ENCODE results near the gene SINHCAF.
"Not testable (repeated sequence)": the region's sequence is repeated elsewhere in the genome, so short reads cannot be mapped to it uniquely, and the experiment has no call there.

SINHCAF gene

GRCh38 chr12:31242418-31242817, 83.5 kb downstream of the SINHCAF start:
- not testable (repeated sequence) for H2BK15ac ChIP-seq (ENCODE audit: low read depth, poor library complexity, severe bottlenecking); H2BK5ac ChIP-seq (ENCODE audit: low read depth, low read length, poor library complexity, severe bottlenecking); H2AK5ac ChIP-seq (ENCODE audit: low read length, severe bottlenecking); H3K27ac ChIP-seq (ENCODE audit: low read length, poor library complexity, severe bottlenecking); H3K4me1 ChIP-seq (ENCODE audit: control insufficient read depth, insufficient read depth, low read depth, low read length); H3K36me3 ChIP-seq (ENCODE audit: control insufficient read depth in 1 of 2, insufficient read depth in 2 of 2, low read depth in 1 of 2, low read length in 2 of 2); H3K18ac ChIP-seq (ENCODE audit: low read depth in 1 of 2, low read length in 2 of 2); H3K4ac ChIP-seq (ENCODE audit: low read depth in 1 of 2, low read length in 2 of 2); H3K4me3 ChIP-seq (ENCODE audit: insufficient read depth in 1 of 2, low read depth in 1 of 2, low read length in 2 of 2); H3K79me1 ChIP-seq (replicated peaks; ENCODE audit: low read length, poor library complexity, severe bottlenecking); H4K91ac ChIP-seq (ENCODE audit: low read length); H3K9me3 ChIP-seq (ENCODE audit: control insufficient read depth, low read length); H3K23ac ChIP-seq (ENCODE audit: low read length in 2 of 2); H3K14ac ChIP-seq (ENCODE audit: low read length in 2 of 2); H2BK120ac ChIP-seq (ENCODE audit: low read depth, low read length); DNase-seq; H3K4me2 ChIP-seq (ENCODE audit: low read length, poor library complexity, severe bottlenecking); H4K8ac ChIP-seq (ENCODE audit: low read length); H2BK12ac ChIP-seq (ENCODE audit: low read length in 2 of 2); H2AFZ ChIP-seq (ENCODE audit: low read depth, low read length); H3K9ac ChIP-seq (ENCODE audit: low read length)
- H3K27me3 ChIP-seq (ENCODE audit: control insufficient read depth in 1 of 2, insufficient read depth in 1 of 2, low read length in 2 of 2), result peaks cover 12 to 40% of the 10 kb centered on the region in 2 experiments
- 93% methylated on average over 10 of the region's 10 CpGs for WGBS

DNA sequence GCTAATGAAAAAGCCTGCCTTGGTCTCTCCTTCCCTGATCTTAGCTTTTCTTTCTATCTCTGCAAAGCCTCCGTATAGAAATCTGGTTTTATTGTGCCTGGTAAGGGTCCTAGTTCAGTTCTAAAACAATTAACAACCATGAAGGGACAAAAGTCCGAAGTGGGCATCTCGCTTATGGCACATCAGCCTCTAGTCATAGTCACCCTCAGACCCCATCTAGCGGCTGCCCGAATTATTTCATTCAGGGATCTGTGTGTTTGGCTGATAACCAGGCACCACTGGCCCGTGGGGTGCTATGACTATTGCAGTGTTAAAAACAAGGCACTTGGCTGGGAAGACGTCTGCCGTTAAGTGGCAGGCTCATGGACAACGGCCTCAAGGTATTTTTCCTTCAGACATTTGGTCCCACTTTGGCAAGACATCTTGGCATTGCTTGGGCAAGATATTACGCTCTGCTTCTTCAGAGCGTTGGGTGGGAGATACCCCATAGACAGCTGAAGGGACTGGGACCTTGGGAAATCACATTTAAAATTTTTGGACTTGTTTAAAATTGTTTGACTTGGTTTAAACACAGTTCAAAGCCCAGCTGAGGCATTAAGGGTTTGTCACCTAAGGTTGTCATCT, 87.1 kb downstream of the SINHCAF start:
- peaks cover 48 to 75% of the 10 kb centered on the region in 2 experiments for H3K27me3 ChIP-seq (ENCODE audit: control insufficient read depth in 1 of 2, insufficient read depth in 1 of 2, low read length in 2 of 2)
- peaks cover 4% of the 10 kb centered on the region for H3K4me1 ChIP-seq (ENCODE audit: control insufficient read depth, insufficient read depth, low read depth, low read length)
- 27% methylated on average over 11 of the region's 11 CpGs for WGBS
- H3K4me2 ChIP-seq (ENCODE audit: low read length, poor library complexity, severe bottlenecking), result no peak overlapping the region
- no peak overlapping the region for H2BK12ac ChIP-seq (ENCODE audit: low read length in 2 of 2)
- no peak overlapping the region for H2BK120ac ChIP-seq (ENCODE audit: low read depth, low read length)
- H4K8ac ChIP-seq (ENCODE audit: low read length), result no peak overlapping the region
- H2BK5ac ChIP-seq (ENCODE audit: low read depth, low read length, poor library complexity, severe bottlenecking), result no peak overlapping the region
- H2AFZ ChIP-seq (ENCODE audit: low read depth, low read length), result no peak overlapping the region
- H3K4ac ChIP-seq (ENCODE audit: low read depth in 1 of 2, low read length in 2 of 2), result no peak overlapping the region
- no peak overlapping the region for H3K23ac ChIP-seq (ENCODE audit: low read length in 2 of 2)
- no peaks in the 10 kb centered on the region for H3K36me3 ChIP-seq (ENCODE audit: control insufficient read depth in 1 of 2, insufficient read depth in 2 of 2, low read depth in 1 of 2, low read length in 2 of 2)
- H3K27ac ChIP-seq (ENCODE audit: low read length, poor library complexity, severe bottlenecking), result no peak overlapping the region
- no peak overlapping the region for H3K14ac ChIP-seq (ENCODE audit: low read length in 2 of 2)
- peak overlapping the region in 1 of 2 experiments; percentile 66 for H3K4me3 ChIP-seq (ENCODE audit: insufficient read depth in 1 of 2, low read depth in 1 of 2, low read length in 2 of 2)
- peak; percentile 69 for DNase-seq
- no peak overlapping the region for H3K18ac ChIP-seq (ENCODE audit: low read depth in 1 of 2, low read length in 2 of 2)
- no peak overlapping the region for H2AK5ac ChIP-seq (ENCODE audit: low read length, severe bottlenecking)
- no peak overlapping the region for H2BK15ac ChIP-seq (ENCODE audit: low read depth, poor library complexity, severe bottlenecking)
- peak overlapping the region; percentile 49 for H3K9ac ChIP-seq (ENCODE audit: low read length)
- H3K9me3 ChIP-seq (ENCODE audit: control insufficient read depth, low read length), result no peaks in the 10 kb centered on the region
- no peaks in the 10 kb centered on the region for H3K79me1 ChIP-seq (replicated peaks; ENCODE audit: low read length, poor library complexity, severe bottlenecking)
- H4K91ac ChIP-seq (ENCODE audit: low read length), result no peak overlapping the region

DNA sequence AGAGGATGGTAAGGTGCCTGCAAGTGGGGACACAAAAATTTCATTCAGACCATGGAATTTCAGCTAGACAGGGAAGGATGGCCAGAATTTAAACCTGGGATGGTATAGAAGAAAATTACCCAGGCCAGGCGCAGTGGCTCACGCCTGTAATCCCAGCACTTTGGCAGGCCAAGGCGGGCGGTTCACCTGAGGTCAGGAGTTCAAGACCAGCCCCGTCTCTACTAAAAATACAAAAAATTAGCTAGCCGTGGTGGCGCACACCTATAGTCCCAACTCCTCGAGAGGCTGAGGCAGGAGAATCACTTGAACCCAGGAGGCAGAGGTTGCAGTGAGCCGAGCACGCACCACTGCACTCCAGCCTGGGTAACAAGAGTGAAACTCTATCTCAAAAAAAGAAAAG, 87.6 kb downstream of the SINHCAF start:
- H2BK15ac ChIP-seq (ENCODE audit: low read depth, poor library complexity, severe bottlenecking); H2BK12ac ChIP-seq (ENCODE audit: low read length in 2 of 2); DNase-seq; H2AK5ac ChIP-seq (ENCODE audit: low read length, severe bottlenecking); H3K4me1 ChIP-seq (ENCODE audit: control insufficient read depth, insufficient read depth, low read depth, low read length); H3K36me3 ChIP-seq (ENCODE audit: control insufficient read depth in 1 of 2, insufficient read depth in 2 of 2, low read depth in 1 of 2, low read length in 2 of 2); H3K4ac ChIP-seq (ENCODE audit: low read depth in 1 of 2, low read length in 2 of 2); H3K79me1 ChIP-seq (replicated peaks; ENCODE audit: low read length, poor library complexity, severe bottlenecking); H2BK120ac ChIP-seq (ENCODE audit: low read depth, low read length); H3K23ac ChIP-seq (ENCODE audit: low read length in 2 of 2); H3K9me3 ChIP-seq (ENCODE audit: control insufficient read depth, low read length); H3K18ac ChIP-seq (ENCODE audit: low read depth in 1 of 2, low read length in 2 of 2); H4K8ac ChIP-seq (ENCODE audit: low read length); H3K4me2 ChIP-seq (ENCODE audit: low read length, poor library complexity, severe bottlenecking); H4K91ac ChIP-seq (ENCODE audit: low read length); H3K14ac ChIP-seq (ENCODE audit: low read length in 2 of 2); H2AFZ ChIP-seq (ENCODE audit: low read depth, low read length); H2BK5ac ChIP-seq (ENCODE audit: low read depth, low read length, poor library complexity, severe bottlenecking); H3K27ac ChIP-seq (ENCODE audit: low read length, poor library complexity, severe bottlenecking): not testable (repeated sequence)
- 88% methylated on average over 10 of the region's 10 CpGs for WGBS
- H3K27me3 ChIP-seq (ENCODE audit: control insufficient read depth in 1 of 2, insufficient read depth in 1 of 2, low read length in 2 of 2), result peaks cover 53 to 81% of the 10 kb centered on the region in 2 experiments
- peak overlapping the region; percentile 49 for H3K9ac ChIP-seq (ENCODE audit: low read length)
- H3K4me3 ChIP-seq (ENCODE audit: insufficient read depth in 1 of 2, low read depth in 1 of 2, low read length in 2 of 2), result peak overlapping the region in 1 of 2 experiments; percentile 66

DNA sequence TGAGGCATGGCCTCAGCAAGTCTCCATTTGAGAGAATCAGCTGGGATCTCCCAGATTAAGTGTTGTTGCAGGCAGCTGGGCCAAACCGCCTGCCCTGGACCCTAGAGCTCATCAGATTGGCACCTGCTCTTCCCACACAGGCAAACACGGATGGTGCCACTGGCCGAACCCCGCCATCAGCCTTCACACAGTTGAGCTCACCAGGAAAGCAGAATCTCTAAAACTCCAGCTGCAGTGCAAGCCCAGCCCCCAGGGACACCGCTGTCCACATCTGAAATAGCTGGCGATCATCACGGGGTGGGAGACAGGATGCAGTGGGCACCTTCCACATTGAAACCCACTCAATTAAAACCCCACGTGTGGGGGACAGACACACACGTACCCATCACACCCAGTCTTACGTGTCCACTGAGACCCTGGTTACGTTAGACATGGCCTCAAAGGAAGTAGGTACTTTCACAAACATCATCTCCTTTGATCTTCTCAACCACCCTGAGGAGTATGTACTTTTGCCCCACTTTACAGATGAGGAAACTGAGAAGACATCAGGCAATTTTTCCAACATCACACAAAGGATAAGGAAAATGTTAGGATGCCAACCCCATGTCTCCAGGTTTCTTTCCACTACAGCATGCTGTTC, 88.8 kb downstream of the SINHCAF start:
- no peak overlapping the region for H2BK120ac ChIP-seq (ENCODE audit: low read depth, low read length)
- H3K27me3 ChIP-seq (ENCODE audit: control insufficient read depth in 1 of 2, insufficient read depth in 1 of 2, low read length in 2 of 2), result peaks cover 57 to 90% of the 10 kb centered on the region in 2 experiments
- no peak overlapping the region for H4K8ac ChIP-seq (ENCODE audit: low read length)
- 84% methylated on average over 11 of the region's 11 CpGs for WGBS
- no peak overlapping the region for H2AK5ac ChIP-seq (ENCODE audit: low read length, severe bottlenecking)
- no peak overlapping the region for H2BK5ac ChIP-seq (ENCODE audit: low read depth, low read length, poor library complexity, severe bottlenecking)
- no peak overlapping the region for H2BK15ac ChIP-seq (ENCODE audit: low read depth, poor library complexity, severe bottlenecking)
- H3K14ac ChIP-seq (ENCODE audit: low read length in 2 of 2), result no peak overlapping the region
- peaks cover 4% of the 10 kb centered on the region for H3K4me1 ChIP-seq (ENCODE audit: control insufficient read depth, insufficient read depth, low read depth, low read length)
- peaks cover 2% of the 10 kb centered on the region for H3K9me3 ChIP-seq (ENCODE audit: control insufficient read depth, low read length)
- no peak overlapping the region for H4K91ac ChIP-seq (ENCODE audit: low read length)
- no peak overlapping the region for H3K18ac ChIP-seq (ENCODE audit: low read depth in 1 of 2, low read length in 2 of 2)
- H3K4me2 ChIP-seq (ENCODE audit: low read length, poor library complexity, severe bottlenecking), result no peak overlapping the region
- H3K9ac ChIP-seq (ENCODE audit: low read length), result no peak overlapping the region
- H3K79me1 ChIP-seq (replicated peaks; ENCODE audit: low read length, poor library complexity, severe bottlenecking), result no peaks in the 10 kb centered on the region
- no peak overlapping the region for H3K23ac ChIP-seq (ENCODE audit: low read length in 2 of 2)
- H2BK12ac ChIP-seq (ENCODE audit: low read length in 2 of 2), result no peak overlapping the region
- DNase-seq, result no peak
- H3K4me3 ChIP-seq (ENCODE audit: insufficient read depth in 1 of 2, low read depth in 1 of 2, low read length in 2 of 2), result no peak overlapping the region
- no peaks in the 10 kb centered on the region for H3K36me3 ChIP-seq (ENCODE audit: control insufficient read depth in 1 of 2, insufficient read depth in 2 of 2, low read depth in 1 of 2, low read length in 2 of 2)
- no peak overlapping the region for H3K4ac ChIP-seq (ENCODE audit: low read depth in 1 of 2, low read length in 2 of 2)
- no peak overlapping the region for H3K27ac ChIP-seq (ENCODE audit: low read length, poor library complexity, severe bottlenecking)
- no peak overlapping the region for H2AFZ ChIP-seq (ENCODE audit: low read depth, low read length)
